Measurements from ENCODE around the gene EIF5AL1. TPM values are rescaled to one million over a fixed set of nuclear protein-coding genes. Genes with fewer than 3 reads are reported as not detected.

EIF5AL1 gene
- total and polyA plus RNA-seq, 4 donors, result 0.05 to 2.1 (median 0.52) TPM

GRCh38 chr10:79472449-79472848 is 39.9 kb upstream of the EIF5AL1 start:
- no peaks in the 10 kb centered on the region for H3K9me3 ChIP-seq (ENCODE audit: control insufficient read depth in 4 of 4, low read length in 3 of 4)
- H3K27me3 ChIP-seq (ENCODE audit: control insufficient read depth in 4 of 4, insufficient read depth in 4 of 4, low read length in 3 of 4), result no peaks in the 10 kb centered on the region
- no peak overlapping the region for H3K27ac ChIP-seq (ENCODE audit: low read depth in 1 of 2, low read length in 2 of 2)
- H3K4me1 ChIP-seq (ENCODE audit: control insufficient read depth in 4 of 4, insufficient read depth in 4 of 4, low read length in 3 of 4), result peaks cover 2 to 12% (median 8%) of the 10 kb centered on the region in 4 donors
- no peak overlapping the region for H3K4me3 ChIP-seq (ENCODE audit: low read depth in 1 of 3, low read length in 3 of 3)
- TF ChIP-seq HNF4G (IDR thresholded peaks at IDR 0.05), result no peak
- TF ChIP-seq JUND (IDR thresholded peaks at IDR 0.05), result no peak
- no peak for TF ChIP-seq RXRA (IDR thresholded peaks at IDR 0.05)
- no peak overlapping the region for H3K9ac ChIP-seq (ENCODE audit: low read depth in 1 of 2, low read length in 2 of 2)
- 93% methylated on average over 7 of the region's 7 CpGs for WGBS
- no peaks in the 10 kb centered on the region for H3K36me3 ChIP-seq (ENCODE audit: control insufficient read depth in 4 of 4, insufficient read depth in 3 of 4, low read depth in 1 of 4, low read length in 3 of 4)
- DNase-seq (ENCODE audit: low spot score), result no peak

GRCh38 chr10:79472951-79473350 is 39.4 kb upstream of the EIF5AL1 start:
- H3K36me3 ChIP-seq (ENCODE audit: control insufficient read depth in 4 of 4, insufficient read depth in 3 of 4, low read depth in 1 of 4, low read length in 3 of 4), result no peaks in the 10 kb centered on the region
- no peaks in the 10 kb centered on the region for H3K9me3 ChIP-seq (ENCODE audit: control insufficient read depth in 4 of 4, low read length in 3 of 4)
- H3K9ac ChIP-seq (ENCODE audit: low read depth in 1 of 2, low read length in 2 of 2), result no peak overlapping the region
- WGBS, result 30% methylated on average over 5 of the region's 5 CpGs
- DNase-seq (ENCODE audit: low spot score), result no peak
- H3K27me3 ChIP-seq (ENCODE audit: control insufficient read depth in 4 of 4, insufficient read depth in 4 of 4, low read length in 3 of 4), result no peaks in the 10 kb centered on the region
- H3K27ac ChIP-seq (ENCODE audit: low read depth in 1 of 2, low read length in 2 of 2), result no peak overlapping the region
- peaks cover 2 to 8% (median 5%) of the 10 kb centered on the region in 4 donors for H3K4me1 ChIP-seq (ENCODE audit: control insufficient read depth in 4 of 4, insufficient read depth in 4 of 4, low read length in 3 of 4)
- TF ChIP-seq YY1 (IDR thresholded peaks at IDR 0.05), result peak; percentile 50
- TF ChIP-seq RAD21 (IDR thresholded peaks at IDR 0.05), result peak in 1 of 2 donors; percentile 59
- no peak for TF ChIP-seq EGR1 (IDR thresholded peaks at IDR 0.05; ENCODE audit: low read depth in 2 of 2)
- TF ChIP-seq REST (IDR thresholded peaks at IDR 0.05), result no peak
- no peak for TF ChIP-seq FOXA2 (IDR thresholded peaks at IDR 0.05)
- peak; percentile 22 for TF ChIP-seq SP1 (IDR thresholded peaks at IDR 0.05)
- TF ChIP-seq ATF3 (IDR thresholded peaks at IDR 0.05), result peak; percentile 91
- TF ChIP-seq JUND (IDR thresholded peaks at IDR 0.05), result peak; percentile 70
- TF ChIP-seq FOXA1 (IDR thresholded peaks at IDR 0.05), result no peak
- peak; percentile 10 for TF ChIP-seq CTCF (IDR thresholded peaks at IDR 0.05; ENCODE audit: low read depth, low read length, missing input control)
- TF ChIP-seq TAF1 (conservative IDR thresholded peaks at IDR 0.05), result no peak
- peak; percentile 40 to 65 for TF ChIP-seq RXRA (IDR thresholded peaks at IDR 0.05)
- TF ChIP-seq ZBTB33 (IDR thresholded peaks at IDR 0.05), result no peak
- no peak for TF ChIP-seq GABPA (IDR thresholded peaks at IDR 0.05 in 1 of 2, conservative IDR thresholded peaks at IDR 0.05 in 1 of 2)
- TF ChIP-seq HNF4G (IDR thresholded peaks at IDR 0.05), result no peak
- no peak for TF ChIP-seq NR2F2 (IDR thresholded peaks at IDR 0.05)
- no peak for TF ChIP-seq MAX (IDR thresholded peaks at IDR 0.05)
- peak; percentile 55 to 71 for TF ChIP-seq HNF4A (conservative IDR thresholded peaks at IDR 0.05)
- no peak overlapping the region for H3K4me3 ChIP-seq (ENCODE audit: low read depth in 1 of 3, low read length in 3 of 3)

Data from liver (tissue), 9 donors.